Prostate gland (tissue), 2 donors: ENCODE measurements around the gene GLYATL1.

Source experiments
- CTCF ChIP-seq, 4 experiments: fragments of 200-600 bp in 2 of 4; fragments of 450-650 bp in 2 of 4; sonication (generic) in 2 of 4; IDR thresholded peaks; 1 replicate in 3 of 4; 2 replicates in 1 of 4; pipeline ENCODE4 v1.5.1; 2016 to 2019; ENCODE audit warnings: antibody characterized with exemption in 4 of 4, mild to moderate bottlenecking in 2 of 4, moderate library complexity in 2 of 4
- POLR2A ChIP-seq: fragments of 450-650 bp; IDR thresholded peaks from one replicate; pipeline ENCODE4 v1.6.1; 2016; ENCODE audit warnings: antibody characterized with exemption, mild to moderate bottlenecking
- POLR2AphosphoS5 ChIP-seq: sonication (generic); formaldehyde crosslinking; IDR thresholded peaks from one replicate; pipeline ENCODE4 v1.6.1; 2017; ENCODE audit warnings: antibody characterized with exemption

- no peak for TF ChIP-seq CTCF (IDR thresholded peaks at IDR 0.05)
- TF ChIP-seq POLR2A, result no peak
- TF ChIP-seq POLR2AphosphoS5, result no peak
Measured at GRCh38 chr11:58957922-58958321, 18.6 kb downstream of the GLYATL1 start.
